HEK293T (cell line): Measurements from ENCODE around the gene ADGRF1.

ENCODE experiments used
- ARNT ChIP-seq: fragments of 450-650 bp; IDR thresholded peaks from 2 replicates; pipeline ENCODE4 v1.6.1; 2017; ENCODE audit warnings: mild to moderate bottlenecking
- BHLHE40 ChIP-seq: fragments of 450-650 bp; IDR thresholded peaks from 2 replicates; pipeline ENCODE4 v1.6.1; 2016; ENCODE audit warnings: mild to moderate bottlenecking, moderate library complexity, borderline replicate concordance
- ELF4 ChIP-seq: fragments of 450-650 bp; IDR thresholded peaks from 2 replicates; pipeline ENCODE4 v1.6.1; 2017; ENCODE audit warnings: antibody characterized with exemption
- FOXA1 ChIP-seq: fragments of 450-650 bp; IDR thresholded peaks from 2 replicates; pipeline ENCODE4 v1.6.1; 2016; ENCODE audit warnings: mild to moderate bottlenecking
- FOXK2 ChIP-seq: fragments of 450-650 bp; IDR thresholded peaks from 2 replicates; pipeline ENCODE4 v1.6.1; 2016; ENCODE audit warnings: mild to moderate bottlenecking
- FOXM1 ChIP-seq: fragments of 450-650 bp; IDR thresholded peaks from 2 replicates; pipeline ENCODE4 v1.6.1; 2017; ENCODE audit warnings: mild to moderate bottlenecking, borderline replicate concordance
- HDGF ChIP-seq: fragments of 450-650 bp; IDR thresholded peaks from 2 replicates; pipeline ENCODE4 v1.6.1; 2017; ENCODE audit warnings: antibody characterized with exemption, borderline replicate concordance
- L3MBTL2 ChIP-seq: fragments of 450-650 bp; conservative IDR thresholded peaks from 2 replicates; pipeline ENCODE4 v1.6.1; 2016; ENCODE audit warnings: mild to moderate bottlenecking
- LEF1 ChIP-seq: fragments of 450-650 bp; IDR thresholded peaks from 2 replicates; pipeline ENCODE4 v1.6.1; 2017; ENCODE audit warnings: mild to moderate bottlenecking, borderline replicate concordance
- NFRKB ChIP-seq: fragments of 450-650 bp; IDR thresholded peaks from 2 replicates; pipeline ENCODE4 v1.6.1; 2016; ENCODE audit warnings: mild to moderate bottlenecking, moderate library complexity
- PKNOX1 ChIP-seq: fragments of 450-650 bp; IDR thresholded peaks from 2 replicates; pipeline ENCODE4 v1.6.1; 2016
- SP1 ChIP-seq: fragments of 450-650 bp; IDR thresholded peaks from 2 replicates; pipeline ENCODE4 v1.6.1; 2017
- SUZ12 ChIP-seq: fragments of 450-650 bp; IDR thresholded peaks from 2 replicates; pipeline ENCODE4 v1.6.1; 2016; ENCODE audit warnings: mild to moderate bottlenecking
- TARDBP ChIP-seq: fragments of 450-650 bp; IDR thresholded peaks from 2 replicates; pipeline ENCODE4 v1.6.1; 2016

- TF ChIP-seq BHLHE40, result no peak
- no peak for TF ChIP-seq ELF4
- no peak for TF ChIP-seq SP1
- no peak for TF ChIP-seq TARDBP
- no peak for TF ChIP-seq LEF1
- no peak for TF ChIP-seq HDGF
- TF ChIP-seq NFRKB, result no peak
- TF ChIP-seq SUZ12, result no peak
- no peak for TF ChIP-seq ARNT
- TF ChIP-seq L3MBTL2, result no peak
- TF ChIP-seq FOXA1, result no peak
- TF ChIP-seq FOXM1, result no peak
- TF ChIP-seq FOXK2, result no peak
- TF ChIP-seq PKNOX1, result peak; percentile 94
Observed at GRCh38 chr6:47034926-47035325, 7.2 kb downstream of the ADGRF1 start.
